Endometrial microvascular endothelial cells (primary cell): ENCODE measurements around the gene SLC5A1. TPM values are rescaled to one million over a fixed set of nuclear protein-coding genes. Genes with fewer than 3 reads are reported as not detected.

ENCODE experiments used
- total RNA-seq: library from RNA; depleted of rRNA; stranded (reverse); fragments of >200 nt; gene quantifications from one replicate; pipeline ENCODE4 v1.2.3, GENCODE V29; 2015; ENCODE audit errors: inconsistent ontology term

Gene SLC5A1
- total RNA-seq, 1 donor from 2014 or later: not detected

Other genes with a start within 250 kb of the SLC5A1 start
- gene YWHAH, start 98.7 kb upstream of the SLC5A1 start, total RNA-seq: 217 TPM
- gene C22orf42, start 116.0 kb downstream of the SLC5A1 start, total RNA-seq: not detected
- gene RFPL2, start 161.8 kb downstream of the SLC5A1 start, total RNA-seq: not detected
- gene SLC5A4, start 212.1 kb downstream of the SLC5A1 start, total RNA-seq: under 0.01 TPM